Adrenal gland (tissue), 5 donors: ENCODE results near the gene SLC4A3.

Experiments used
- POLR2A ChIP-seq, 2 donors: fragments of 450-650 bp; IDR thresholded peaks; one replicate each; pipeline ENCODE4 v1.6.1; 2017; ENCODE audit warnings: antibody characterized with exemption in 2 of 2, mild to moderate bottlenecking in 2 of 2, moderate library complexity in 1 of 2
- TF ChIP-seq, protein P1 (sequence below), 6 experiments: fragments of 450-650 bp in 4 of 6; fragments of 200-600 bp in 2 of 6; sonication (generic) in 1 of 6; IDR thresholded peaks; 1 replicate in 5 of 6; 2 replicates in 1 of 6; pipeline versions ENCODE4 v1.5.1 to v1.8.0; 2016 to 2021; ENCODE audit warnings: antibody characterized with exemption in 6 of 6, mild to moderate bottlenecking in 2 of 6, moderate library complexity in 1 of 6
- donor health status: DM: no; HTN: no; CAD: no.

DNA sequence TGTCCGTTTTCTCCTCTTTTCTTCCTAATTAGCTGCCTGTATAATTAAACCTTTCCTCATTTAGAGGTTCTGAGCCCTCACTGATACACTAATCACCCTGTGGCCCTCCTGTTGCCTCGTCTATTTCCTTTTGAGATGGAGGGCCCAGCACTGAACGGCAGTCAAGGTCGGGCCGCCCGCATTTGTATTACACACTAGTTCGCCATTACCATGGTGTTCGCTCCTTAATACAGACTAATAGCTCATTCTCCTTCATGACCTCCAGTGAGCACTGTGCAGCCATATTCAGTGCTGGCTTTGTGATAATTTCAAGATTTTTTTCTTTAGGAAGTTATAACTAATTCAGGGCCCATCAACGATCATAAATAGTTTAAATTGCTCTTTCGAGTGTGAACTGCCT lies 64.1 kb downstream of the SLC4A3 start:
- TF ChIP-seq, protein P1, sequence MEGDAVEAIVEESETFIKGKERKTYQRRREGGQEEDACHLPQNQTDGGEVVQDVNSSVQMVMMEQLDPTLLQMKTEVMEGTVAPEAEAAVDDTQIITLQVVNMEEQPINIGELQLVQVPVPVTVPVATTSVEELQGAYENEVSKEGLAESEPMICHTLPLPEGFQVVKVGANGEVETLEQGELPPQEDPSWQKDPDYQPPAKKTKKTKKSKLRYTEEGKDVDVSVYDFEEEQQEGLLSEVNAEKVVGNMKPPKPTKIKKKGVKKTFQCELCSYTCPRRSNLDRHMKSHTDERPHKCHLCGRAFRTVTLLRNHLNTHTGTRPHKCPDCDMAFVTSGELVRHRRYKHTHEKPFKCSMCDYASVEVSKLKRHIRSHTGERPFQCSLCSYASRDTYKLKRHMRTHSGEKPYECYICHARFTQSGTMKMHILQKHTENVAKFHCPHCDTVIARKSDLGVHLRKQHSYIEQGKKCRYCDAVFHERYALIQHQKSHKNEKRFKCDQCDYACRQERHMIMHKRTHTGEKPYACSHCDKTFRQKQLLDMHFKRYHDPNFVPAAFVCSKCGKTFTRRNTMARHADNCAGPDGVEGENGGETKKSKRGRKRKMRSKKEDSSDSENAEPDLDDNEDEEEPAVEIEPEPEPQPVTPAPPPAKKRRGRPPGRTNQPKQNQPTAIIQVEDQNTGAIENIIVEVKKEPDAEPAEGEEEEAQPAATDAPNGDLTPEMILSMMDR (IDR thresholded peaks at IDR 0.05): no peak
- TF ChIP-seq POLR2A (IDR thresholded peaks at IDR 0.05): no peak
